ENCODE measurements around the gene BBS9. TPM values are rescaled to one million over a fixed set of nuclear protein-coding genes. Genes with fewer than 3 reads are reported as not detected.
"Not testable (repeated sequence)": the region's sequence is repeated elsewhere in the genome, so short reads cannot be mapped to it uniquely, and the experiment has no call there.

The BBS9 gene
- total RNA-seq, 1 donor from 2014 or later = 16.2 TPM

DNA sequence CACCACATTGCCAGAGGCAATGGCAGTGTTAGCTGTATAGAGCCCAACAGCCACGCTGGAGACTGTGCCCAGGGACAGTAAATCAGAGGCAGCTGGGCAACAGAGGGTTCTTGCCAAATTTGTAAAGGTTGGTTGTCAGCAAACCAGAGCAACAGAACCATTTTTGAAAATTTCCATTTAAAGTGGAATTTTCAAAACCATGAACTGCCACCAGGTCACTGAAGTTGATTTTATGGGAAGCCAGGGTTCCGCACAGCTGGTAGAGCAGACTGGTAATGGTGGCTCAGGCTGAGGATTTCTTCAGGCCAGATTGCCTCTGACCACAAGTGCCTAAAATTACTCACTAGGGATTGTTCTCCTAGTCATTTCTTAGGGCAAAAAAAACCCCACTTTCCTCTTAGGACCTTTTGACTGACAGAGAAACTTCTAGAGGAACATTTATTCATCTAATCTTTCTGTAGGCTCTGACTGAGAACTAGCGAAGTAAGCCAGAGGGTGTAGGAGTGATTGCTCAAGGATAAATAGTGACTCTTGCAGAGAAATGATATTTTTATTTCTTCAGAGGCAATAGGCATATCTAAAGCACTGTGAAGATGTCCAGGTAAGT is 342.4 kb downstream of the BBS9 start:
- peaks cover 14% of the 10 kb centered on the region for H3K9me3 Mint-ChIP-seq
- DNase-seq (ENCODE audit: low read depth, low spot score) = no peak
- peaks cover 3% of the 10 kb centered on the region for H3K36me3 Mint-ChIP-seq (ENCODE audit: low read depth)
- H3K27ac Mint-ChIP-seq (ENCODE audit: unreplicated experiment) = no peak overlapping the region
- H3K27me3 Mint-ChIP-seq (ENCODE audit: low read depth) = no peaks in the 10 kb centered on the region
- no peaks in the 10 kb centered on the region for H3K4me1 Mint-ChIP-seq
- TF ChIP-seq, protein P1, sequence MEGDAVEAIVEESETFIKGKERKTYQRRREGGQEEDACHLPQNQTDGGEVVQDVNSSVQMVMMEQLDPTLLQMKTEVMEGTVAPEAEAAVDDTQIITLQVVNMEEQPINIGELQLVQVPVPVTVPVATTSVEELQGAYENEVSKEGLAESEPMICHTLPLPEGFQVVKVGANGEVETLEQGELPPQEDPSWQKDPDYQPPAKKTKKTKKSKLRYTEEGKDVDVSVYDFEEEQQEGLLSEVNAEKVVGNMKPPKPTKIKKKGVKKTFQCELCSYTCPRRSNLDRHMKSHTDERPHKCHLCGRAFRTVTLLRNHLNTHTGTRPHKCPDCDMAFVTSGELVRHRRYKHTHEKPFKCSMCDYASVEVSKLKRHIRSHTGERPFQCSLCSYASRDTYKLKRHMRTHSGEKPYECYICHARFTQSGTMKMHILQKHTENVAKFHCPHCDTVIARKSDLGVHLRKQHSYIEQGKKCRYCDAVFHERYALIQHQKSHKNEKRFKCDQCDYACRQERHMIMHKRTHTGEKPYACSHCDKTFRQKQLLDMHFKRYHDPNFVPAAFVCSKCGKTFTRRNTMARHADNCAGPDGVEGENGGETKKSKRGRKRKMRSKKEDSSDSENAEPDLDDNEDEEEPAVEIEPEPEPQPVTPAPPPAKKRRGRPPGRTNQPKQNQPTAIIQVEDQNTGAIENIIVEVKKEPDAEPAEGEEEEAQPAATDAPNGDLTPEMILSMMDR (conservative IDR thresholded peaks at IDR 0.05) = no peak
- H3K4me3 Mint-ChIP-seq = no peak overlapping the region

DNA sequence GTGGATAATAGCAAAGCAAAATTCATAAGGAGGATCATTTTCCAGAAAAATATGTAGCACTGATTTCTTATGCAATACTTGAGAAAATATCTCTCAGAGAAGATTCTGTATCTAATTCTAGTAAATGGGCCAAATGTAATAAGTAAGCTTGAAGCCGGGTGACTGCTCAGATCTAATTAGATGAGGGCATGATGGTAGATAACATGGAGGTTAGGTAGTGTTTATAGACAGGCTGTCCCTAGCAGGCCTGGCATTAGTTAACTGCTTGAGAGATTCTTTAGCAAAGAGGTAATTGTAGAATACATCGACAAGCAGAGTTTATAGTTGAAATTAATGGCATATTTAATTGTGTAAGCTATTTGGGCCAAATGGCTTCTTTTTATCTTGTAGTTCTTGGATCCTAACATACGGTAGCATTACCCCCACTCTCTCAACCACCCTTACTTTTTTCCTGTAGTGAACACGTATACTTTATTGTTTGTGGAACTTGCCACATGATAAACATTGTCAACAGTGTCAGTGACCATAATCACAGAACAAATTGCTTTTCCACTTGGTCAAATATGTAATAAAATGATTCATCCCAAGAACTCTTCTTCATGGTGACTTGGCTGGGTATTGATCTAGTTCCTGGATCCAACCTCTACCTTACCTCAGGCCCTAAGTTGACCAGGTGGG is 343.1 kb downstream of the BBS9 start:
- H3K9me3 Mint-ChIP-seq = peaks cover 14% of the 10 kb centered on the region

DNA sequence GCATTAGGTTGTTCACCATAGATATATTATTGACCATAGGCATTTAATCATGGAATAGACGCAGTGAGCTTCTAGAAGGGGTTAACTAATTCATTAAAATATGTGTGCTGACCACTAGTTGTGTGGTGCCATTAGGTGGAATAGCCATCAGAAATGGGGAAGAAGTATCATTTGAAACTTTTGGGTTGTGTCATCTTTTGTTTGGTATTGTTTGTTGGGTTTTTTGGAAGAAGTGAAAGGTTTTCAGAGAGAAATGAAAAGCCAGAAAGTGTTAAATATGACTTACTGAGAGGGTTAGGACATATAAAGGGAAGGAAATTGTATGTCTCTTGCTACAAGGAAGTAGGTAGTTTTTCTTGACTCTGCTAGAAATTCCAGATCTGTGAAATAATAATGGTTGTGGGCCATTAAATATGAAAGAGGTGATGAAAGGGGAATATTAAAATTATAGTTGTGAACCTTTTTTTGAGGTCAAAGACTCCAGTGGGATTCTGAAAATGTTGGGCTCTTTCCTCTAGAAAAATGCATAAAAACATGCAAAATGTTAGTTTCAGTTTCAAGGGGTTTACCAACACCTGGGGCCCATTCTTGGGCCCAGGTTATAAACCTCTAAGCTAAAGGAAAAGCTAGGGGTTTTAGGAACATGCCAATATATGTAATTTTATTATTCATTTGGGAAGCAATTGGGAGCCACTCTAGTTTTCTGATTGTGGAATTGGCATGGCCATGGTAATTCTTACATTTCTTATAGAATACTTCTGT is 348.5 kb downstream of the BBS9 start:
- TF ChIP-seq, protein P1 (conservative IDR thresholded peaks at IDR 0.05) = no peak
- Mint-ChIP-seq H3K4me3 (no peak overlapping the region), H3K9me3 (peaks cover 14% of the 10 kb centered on the region), H3K27ac (ENCODE audit: unreplicated experiment) (no peak overlapping the region), H3K4me1 (no peaks in the 10 kb centered on the region), H3K27me3 (ENCODE audit: low read depth) (no peaks in the 10 kb centered on the region), H3K36me3 (ENCODE audit: low read depth) (peaks cover 4% of the 10 kb centered on the region)
- DNase-seq (ENCODE audit: low read depth, low spot score) = no peak

More for the DNA sequence above, 343.1 kb downstream of the BBS9 start:
- Mint-ChIP-seq H3K4me3 (no peak overlapping the region), H3K27ac (ENCODE audit: unreplicated experiment) (no peak overlapping the region), H3K4me1 (no peaks in the 10 kb centered on the region), H3K36me3 (ENCODE audit: low read depth) (peaks cover 3% of the 10 kb centered on the region), H3K27me3 (ENCODE audit: low read depth) (no peaks in the 10 kb centered on the region)
- DNase-seq (ENCODE audit: low read depth, low spot score) = no peak
- TF ChIP-seq, protein P1 (conservative IDR thresholded peaks at IDR 0.05) = no peak

DNA sequence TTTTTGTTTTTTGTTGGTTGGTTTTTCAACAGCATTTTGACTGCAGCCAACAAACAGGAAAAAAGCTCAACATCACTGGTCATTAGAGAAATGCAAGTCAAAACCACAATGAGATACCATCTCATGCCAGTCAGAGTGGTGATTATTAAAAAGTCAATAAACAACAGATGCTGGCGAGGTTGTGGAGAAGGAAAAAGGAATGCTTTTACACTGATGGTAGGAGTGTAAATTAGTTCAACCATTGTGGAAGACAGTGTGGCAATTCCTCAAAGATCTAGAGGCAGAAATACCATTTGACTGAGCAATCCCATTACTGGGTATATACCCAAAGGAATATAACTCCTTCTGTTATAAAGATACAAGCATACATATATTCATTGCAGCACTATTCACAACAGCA is 355.1 kb downstream of the BBS9 start:
- H3K36me3 Mint-ChIP-seq (ENCODE audit: low read depth); DNase-seq (ENCODE audit: low read depth, low spot score); H3K4me3 Mint-ChIP-seq; H3K27me3 Mint-ChIP-seq (ENCODE audit: low read depth); H3K27ac Mint-ChIP-seq (ENCODE audit: unreplicated experiment): not testable (repeated sequence)
- peaks cover 14% of the 10 kb centered on the region for H3K9me3 Mint-ChIP-seq
- peaks cover 14% of the 10 kb centered on the region for H3K4me1 Mint-ChIP-seq

- TF ChIP-seq, protein P1 (conservative IDR thresholded peaks at IDR 0.05) = no peak
- H3K4me1 Mint-ChIP-seq = peaks cover 14% of the 10 kb centered on the region
- DNase-seq (ENCODE audit: low read depth, low spot score) = no peak
- H3K36me3 Mint-ChIP-seq (ENCODE audit: low read depth) = peaks cover 2% of the 10 kb centered on the region
- no peak overlapping the region for H3K27ac Mint-ChIP-seq (ENCODE audit: unreplicated experiment)
- H3K27me3 Mint-ChIP-seq (ENCODE audit: low read depth) = no peaks in the 10 kb centered on the region
- H3K4me3 Mint-ChIP-seq = no peak overlapping the region
- H3K9me3 Mint-ChIP-seq = peaks cover 9% of the 10 kb centered on the region
Measured at GRCh38 chr7:33485747-33486493, 356.6 kb downstream of the BBS9 start.
